H9 (cell line): Measurements from ENCODE around the gene HECW1. TPM values are rescaled to one million over a fixed set of nuclear protein-coding genes. Genes with fewer than 3 reads are reported as not detected.

Experiments
- DNase-seq: peaks from one replicate; pipeline ENCODE4 v3.0.0-alpha.2; 2017
- H2AFZ ChIP-seq: one replicate; pipeline ENCODE4 v1.6.1; 2013; ENCODE audit warnings: mild to moderate bottlenecking, low read length, control low read depth, moderate library complexity
- H2AK5ac ChIP-seq: 2 replicates; pipeline ENCODE4 v1.6.1; 2013; ENCODE audit warnings: low read length, control low read depth, mixed read lengths; ENCODE audit not compliant: insufficient read length
- H2BK120ac ChIP-seq: one replicate; pipeline ENCODE4 v1.6.1; 2013; ENCODE audit warnings: low read depth, mild to moderate bottlenecking, low read length, control low read depth, inconsistent platforms; ENCODE audit not compliant: poor library complexity, severe bottlenecking
- H2BK12ac ChIP-seq: 2 replicates; pipeline ENCODE4 v1.6.1; 2013; ENCODE audit warnings: low read length, control low read depth, mixed read lengths, low read depth; ENCODE audit not compliant: insufficient read length
- H2BK15ac ChIP-seq: 2 replicates; pipeline ENCODE4 v1.6.1; 2013; ENCODE audit warnings: low read depth, low read length, control low read depth
- H2BK20ac ChIP-seq: one replicate; pipeline ENCODE4 v1.6.1; 2013; ENCODE audit warnings: low read depth, mild to moderate bottlenecking, low read length, control low read depth, inconsistent platforms; ENCODE audit not compliant: poor library complexity, severe bottlenecking
- H2BK5ac ChIP-seq: 2 replicates; pipeline ENCODE4 v1.6.1; 2013; ENCODE audit warnings: low read length, control low read depth, mixed read lengths; ENCODE audit not compliant: insufficient read length
- H3K14ac ChIP-seq: 2 replicates; pipeline ENCODE4 v1.6.1; 2013; ENCODE audit warnings: low read length, control low read depth; ENCODE audit not compliant: insufficient read depth
- H3K18ac ChIP-seq: 2 replicates; pipeline ENCODE4 v1.6.1; 2013; ENCODE audit warnings: low read depth, mild to moderate bottlenecking, mixed read lengths, low read length, control low read depth; ENCODE audit not compliant: insufficient read length
- H3K23ac ChIP-seq: 2 replicates; pipeline ENCODE4 v1.6.1; 2013; ENCODE audit warnings: low read length, control low read depth, mixed read lengths, low read depth; ENCODE audit not compliant: insufficient read length
- H3K23me2 ChIP-seq: 2 replicates; pipeline ENCODE4 v1.6.1; 2013; ENCODE audit warnings: low read depth, mild to moderate bottlenecking, mixed read lengths, low read length, control low read depth; ENCODE audit not compliant: insufficient read length, poor library complexity, severe bottlenecking
- H3K27ac ChIP-seq: 2 replicates; pipeline ENCODE4 v1.5.1; 2013; ENCODE audit warnings: low read length, control low read depth, mixed read lengths, low read depth; ENCODE audit not compliant: insufficient read length
- H3K27me3 ChIP-seq: 2 replicates; pipeline ENCODE4 v1.6.1; 2013; ENCODE audit warnings: low read length, control low read depth, inconsistent platforms; ENCODE audit not compliant: insufficient read depth
- H3K4ac ChIP-seq: 2 replicates; pipeline ENCODE4 v1.6.1; 2013; ENCODE audit warnings: low read depth, mild to moderate bottlenecking, control low read depth, inconsistent platforms, low read length, moderate library complexity
- H3K4me1 ChIP-seq: 2 replicates; pipeline ENCODE4 v1.6.1; 2013; ENCODE audit warnings: low read length, control low read depth, inconsistent platforms; ENCODE audit not compliant: insufficient read depth
- H3K4me2 ChIP-seq: 2 replicates; pipeline ENCODE4 v1.6.1; 2013; ENCODE audit warnings: low read length, control low read depth, mixed read lengths; ENCODE audit not compliant: insufficient read length, insufficient read depth
- H3K56ac ChIP-seq: 2 replicates; pipeline ENCODE4 v1.6.1; 2013; ENCODE audit warnings: low read depth, mild to moderate bottlenecking, mixed read lengths, low read length, control low read depth; ENCODE audit not compliant: insufficient read length
- H3K79me1 ChIP-seq: 2 replicates; pipeline ENCODE4 v1.6.1; 2013; ENCODE audit warnings: low read depth, mild to moderate bottlenecking, moderate library complexity, low read length, control low read depth, inconsistent platforms; ENCODE audit not compliant: insufficient read depth, poor library complexity, severe bottlenecking
- H3K79me2 ChIP-seq: 2 replicates; pipeline ENCODE4 v1.6.1; 2013; ENCODE audit warnings: low read length, control low read depth, inconsistent platforms; ENCODE audit not compliant: insufficient read depth
- H3K9ac ChIP-seq: 2 replicates; pipeline ENCODE4 v1.6.1; 2013; ENCODE audit warnings: low read length, control low read depth, mixed read lengths; ENCODE audit not compliant: insufficient read length; ENCODE audit errors: extremely low read depth
- H3K9me3 ChIP-seq: one replicate; pipeline ENCODE4 v1.6.1; 2013; ENCODE audit warnings: low read depth, low read length, inconsistent platforms; ENCODE audit not compliant: control insufficient read depth
- H3T11ph ChIP-seq: one replicate; pipeline ENCODE4 v1.6.1; 2013; ENCODE audit warnings: mild to moderate bottlenecking, low read length, control low read depth, inconsistent platforms
- H4K20me1 ChIP-seq: one replicate; pipeline ENCODE4 v1.6.1; 2013; ENCODE audit not compliant: control insufficient read depth, insufficient read length, insufficient read depth
- H4K5ac ChIP-seq: 2 replicates; pipeline ENCODE4 v1.6.1; 2013; ENCODE audit warnings: low read depth, mild to moderate bottlenecking, mixed read lengths, low read length, control low read depth; ENCODE audit not compliant: insufficient read length
- H4K8ac ChIP-seq: replicated peaks from 2 replicates; pipeline ENCODE4 v1.6.1; 2013; ENCODE audit warnings: low read length, control low read depth, mixed read lengths, low read depth; ENCODE audit not compliant: insufficient read length
- H4K91ac ChIP-seq: 2 replicates; pipeline ENCODE4 v1.6.1; 2013; ENCODE audit warnings: low read depth, mild to moderate bottlenecking, moderate library complexity, mixed read lengths, low read length, control low read depth; ENCODE audit not compliant: insufficient read length
- H3K27ac Mint-ChIP-seq, 3 experiments: 2 replicates in 2 of 3; 3 replicates in 1 of 3; pipeline ENCODE4 v1.8.0; 2020 to 2021; ENCODE audit warnings: mixed read lengths in 3 of 3, mild to moderate bottlenecking in 1 of 3, moderate library complexity in 1 of 3
- H3K27me3 Mint-ChIP-seq: 2 replicates; pipeline ENCODE4 v1.8.0; 2021; ENCODE audit warnings: low read depth, mild to moderate bottlenecking, moderate library complexity, mixed read lengths
- H3K36me3 Mint-ChIP-seq, 3 experiments: 2 replicates in 2 of 3; 3 replicates in 1 of 3; pipeline ENCODE4 v1.8.0; 2020 to 2021; ENCODE audit warnings: low read depth in 3 of 3, mixed read lengths in 3 of 3; ENCODE audit not compliant: insufficient read depth in 1 of 3
- H3K4me1 Mint-ChIP-seq, 2 experiments: 2 replicates each; pipeline ENCODE4 v1.8.0; 2020; ENCODE audit warnings: mixed read lengths in 2 of 2
- H3K4me3 Mint-ChIP-seq, 2 experiments: 2 replicates in 1 of 2; 3 replicates in 1 of 2; pipeline ENCODE4 v1.8.0; 2020 to 2021; ENCODE audit warnings: mild to moderate bottlenecking in 2 of 2, mixed read lengths in 2 of 2, moderate library complexity in 1 of 2
- H3K9me3 Mint-ChIP-seq, 2 experiments: 2 replicates in 1 of 2; 3 replicates in 1 of 2; pipeline ENCODE4 v1.8.0; 2020; ENCODE audit warnings: mild to moderate bottlenecking in 2 of 2, mixed read lengths in 2 of 2, moderate library complexity in 1 of 2
- WGBS: extraction: QIAGEN DNeasy Blood & Tissue Kit; methylation state at CpG from one replicate; pipeline ENCODE4 v1.1.7; 2013; ENCODE audit warnings: missing lambda C conversion rate, low lambda C conversion rate, mixed read lengths; ENCODE audit not compliant: insufficient read length; ENCODE audit errors: extremely low coverage; 5-methylcytosine and 5-hydroxymethylcytosine counted together
- total RNA-seq: library from RNA; stranded (reverse); gene quantifications from 2 replicates; pipeline ENCODE4 v1.2.1, GENCODE V29; 2021
- TF ChIP-seq, protein P1 (sequence below): fragments of 200-600 bp; sonication (generic); conservative IDR thresholded peaks from 3 replicates; pipeline ENCODE4 v1.8.0; 2021; ENCODE audit warnings: antibody characterized with exemption, mild to moderate bottlenecking

Gene HECW1
- total RNA-seq, 1 experiment from 2014 or later, result 5.0 TPM

DNA sequence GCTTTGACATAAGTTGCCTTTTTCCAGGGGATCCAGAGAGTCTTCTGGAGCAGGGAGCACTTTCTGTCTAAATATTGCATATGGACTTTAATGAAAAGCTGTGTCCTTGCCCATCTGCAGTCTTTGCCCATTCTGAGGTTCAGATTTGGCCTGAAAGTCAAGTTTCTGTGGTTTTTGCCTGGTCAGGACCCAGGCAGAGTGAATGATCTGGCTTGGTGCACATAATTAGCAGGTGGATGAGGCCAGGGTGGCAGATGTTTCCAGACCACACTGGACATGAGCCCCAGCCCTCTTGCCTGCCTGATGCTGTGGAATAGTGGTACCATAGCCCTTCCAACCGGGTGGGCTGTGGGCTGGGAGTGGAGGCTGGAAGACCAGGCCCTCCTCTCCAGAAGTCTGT lies 11.0 kb downstream of the HECW1 start:
- Histone ChIP-seq H3K27ac (no peak overlapping the region), H3K9me3 (no peaks in the 10 kb centered on the region), H3K4me1 (peaks cover 13% of the 10 kb centered on the region; the same call in 1 of the 2 replicates), H3K14ac (no peak overlapping the region), H3K79me2 (peaks cover 1% of the 10 kb centered on the region; the same call in 1 of the 2 replicates), H4K8ac (no peak overlapping the region), H3T11ph (no peak overlapping the region), H4K20me1 (no peaks in the 10 kb centered on the region), H3K9ac (no peak overlapping the region), H2AK5ac (no peak overlapping the region), H4K5ac (no peak overlapping the region), H3K27me3 (no peaks in the 10 kb centered on the region), H3K23me2 (no peaks in the 10 kb centered on the region), H2BK120ac (no peak overlapping the region), H3K79me1 (peaks cover 3% of the 10 kb centered on the region), H3K4ac (no peak overlapping the region), H3K56ac (no peak overlapping the region), H4K91ac (no peak overlapping the region), H2BK5ac (no peak overlapping the region), H2BK15ac (no peak overlapping the region), H2AFZ (no peak overlapping the region), H2BK20ac (no peak overlapping the region), H3K4me2 (no peak overlapping the region), H3K18ac (no peak overlapping the region), H2BK12ac (no peak overlapping the region), H3K23ac (no peak overlapping the region)
- TF ChIP-seq, protein P1, sequence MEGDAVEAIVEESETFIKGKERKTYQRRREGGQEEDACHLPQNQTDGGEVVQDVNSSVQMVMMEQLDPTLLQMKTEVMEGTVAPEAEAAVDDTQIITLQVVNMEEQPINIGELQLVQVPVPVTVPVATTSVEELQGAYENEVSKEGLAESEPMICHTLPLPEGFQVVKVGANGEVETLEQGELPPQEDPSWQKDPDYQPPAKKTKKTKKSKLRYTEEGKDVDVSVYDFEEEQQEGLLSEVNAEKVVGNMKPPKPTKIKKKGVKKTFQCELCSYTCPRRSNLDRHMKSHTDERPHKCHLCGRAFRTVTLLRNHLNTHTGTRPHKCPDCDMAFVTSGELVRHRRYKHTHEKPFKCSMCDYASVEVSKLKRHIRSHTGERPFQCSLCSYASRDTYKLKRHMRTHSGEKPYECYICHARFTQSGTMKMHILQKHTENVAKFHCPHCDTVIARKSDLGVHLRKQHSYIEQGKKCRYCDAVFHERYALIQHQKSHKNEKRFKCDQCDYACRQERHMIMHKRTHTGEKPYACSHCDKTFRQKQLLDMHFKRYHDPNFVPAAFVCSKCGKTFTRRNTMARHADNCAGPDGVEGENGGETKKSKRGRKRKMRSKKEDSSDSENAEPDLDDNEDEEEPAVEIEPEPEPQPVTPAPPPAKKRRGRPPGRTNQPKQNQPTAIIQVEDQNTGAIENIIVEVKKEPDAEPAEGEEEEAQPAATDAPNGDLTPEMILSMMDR, result no peak
- no peak overlapping the region for H3K27ac Mint-ChIP-seq
- no peaks in the 10 kb centered on the region; a peak in 1 of 4 replicates for H3K4me1 Mint-ChIP-seq
- DNase-seq, result no peak
- H3K4me3 Mint-ChIP-seq, result no peak overlapping the region
- no peaks in the 10 kb centered on the region for H3K27me3 Mint-ChIP-seq
- peaks cover 0 to 8% (median 0%) of the 10 kb centered on the region in 3 experiments; a peak in 1 of 7 replicates for H3K36me3 Mint-ChIP-seq
- no CpG with 5 or more reads among the region's 1 CpG for WGBS
- no peaks in the 10 kb centered on the region for H3K9me3 Mint-ChIP-seq
